GM18505 (cell line): ENCODE measurements around the gene FAM120C.

ENCODE experiments used
- ATAC-seq: cut with Tn5 transposase; IDR thresholded peaks from one replicate; pipeline ENCODE4 v1.9.1; 2021; ENCODE audit not compliant: unreplicated experiment
- POLR2A ChIP-seq: IDR thresholded peaks from 4 replicates; pipeline ENCODE4 v1.6.1; 2011; ENCODE audit warnings: borderline replicate concordance; ENCODE audit not compliant: insufficient read depth, insufficient read length; ENCODE audit errors: extremely low read depth

FAM120C gene

GRCh38 chrX:54178100-54178940, 4.7 kb downstream of the FAM120C start:
- no peak for ATAC-seq

GRCh38 chrX:54177306-54177705, 5.7 kb downstream of the FAM120C start:
- ATAC-seq: no peak
- TF ChIP-seq POLR2A: no peak

More at GRCh38 chrX:54178100-54178940, 4.7 kb downstream of the FAM120C start:
- no peak for TF ChIP-seq POLR2A

GRCh38 chrX:54173791-54174190, 9.3 kb downstream of the FAM120C start:
- ATAC-seq: no peak
- no peak for TF ChIP-seq POLR2A

GRCh38 chrX:54172455-54172854, 10.6 kb downstream of the FAM120C start:
- TF ChIP-seq POLR2A: no peak

GRCh38 chrX:54171527-54172250, 11.4 kb downstream of the FAM120C start:
- no peak for ATAC-seq
- no peak for TF ChIP-seq POLR2A

More at GRCh38 chrX:54172455-54172854, 10.6 kb downstream of the FAM120C start:
- ATAC-seq: no peak

GRCh38 chrX:54171091-54171490, 12.0 kb downstream of the FAM120C start:
- no peak for TF ChIP-seq POLR2A
- ATAC-seq: no peak

- ATAC-seq: no peak
- TF ChIP-seq POLR2A: no peak
These were observed 16.1 kb downstream of the FAM120C start for GRCh38 chrX:54166915-54167314.

- ATAC-seq: no peak
- TF ChIP-seq POLR2A: no peak
These were observed 25.5 kb downstream of the FAM120C start for GRCh38 chrX:54157561-54157960.

GRCh38 chrX:54134269-54134668, 48.8 kb downstream of the FAM120C start:
- ATAC-seq: no peak
- TF ChIP-seq POLR2A: no peak

GRCh38 chrX:54116391-54116790, 66.7 kb downstream of the FAM120C start:
- ATAC-seq: no peak
- TF ChIP-seq POLR2A: no peak

GRCh38 chrX:54093571-54093970, 89.5 kb downstream of the FAM120C start:
- no peak for ATAC-seq

GRCh38 chrX:54093159-54093558, 89.9 kb downstream of the FAM120C start:
- no peak for ATAC-seq
- TF ChIP-seq POLR2A: no peak

More at GRCh38 chrX:54093571-54093970, 89.5 kb downstream of the FAM120C start:
- no peak for TF ChIP-seq POLR2A

GRCh38 chrX:54090880-54091279, 92.2 kb downstream of the FAM120C start:
- TF ChIP-seq POLR2A: no peak
- no peak for ATAC-seq

GRCh38 chrX:54089191-54089590, 93.9 kb downstream of the FAM120C start:
- TF ChIP-seq POLR2A: no peak
- ATAC-seq: no peak
